Endothelial cell of umbilical vein (primary cell): ENCODE results near the gene SELENOF. TPM values are rescaled to one million over a fixed set of nuclear protein-coding genes. Genes with fewer than 3 reads are reported as not detected.

Experiments used
- BruUV-seq: library from RNA; stranded (reverse); fragments of 400-500 nt; replicated peaks from 2 replicates; lab custom pipeline; 2021; lab: Mats Ljungman, UMichigan
- CTCF ChIA-PET: fragments of 300-600, 350-600 bp; sonication (Branson Sonifier 250); formaldehyde crosslinking; loops from one replicate; lab custom pipeline; 2021; ENCODE audit warnings: antibody characterized with exemption, inconsistent platforms; lab: Charles Lee
- POLR2A ChIA-PET: fragments of 300-600, 350-600 bp; sonication (Branson Sonifier 250); formaldehyde crosslinking; loops from one replicate; lab custom pipeline; 2021; ENCODE audit warnings: antibody characterized with exemption, inconsistent platforms; lab: Charles Lee
- DNase-seq: peaks from one replicate; pipeline ENCODE4 v3.0.0-alpha.2; 2011; ENCODE audit warnings: low read depth, low spot score
- FAIRE-seq: peaks from 2 replicates; lab custom pipeline; 2011; peaks lifted over from hg19 to GRCh38; lab: Jason Lieb, UNC
- H2AFZ ChIP-seq: 2 replicates; pipeline ENCODE4 v1.6.0; 2012; ENCODE audit warnings: low read depth, low read length, control low read depth, inconsistent platforms
- H3K27ac ChIP-seq: 2 replicates; pipeline ENCODE4 v1.5.1; 2011; ENCODE audit warnings: low read depth, mild to moderate bottlenecking, control low read depth, low read length, moderate library complexity; ENCODE audit not compliant: insufficient read depth
- H3K27me3 ChIP-seq, 2 experiments: 2 replicates each; pipeline versions ENCODE4 v1.6.0 to v1.6.1; 2011; ENCODE audit warnings: low read length in 2 of 2, mixed read lengths in 1 of 2; ENCODE audit not compliant: control insufficient read depth in 2 of 2, insufficient read depth in 2 of 2
- H3K36me3 ChIP-seq, 2 experiments: 2 replicates in 1 of 2; 3 replicates in 1 of 2; pipeline ENCODE4 v1.5.1; 2011; ENCODE audit warnings: low read length in 2 of 2, mild to moderate bottlenecking in 1 of 2, moderate library complexity in 1 of 2; ENCODE audit not compliant: control insufficient read depth in 2 of 2, insufficient read depth in 2 of 2; ENCODE audit errors: extremely low read depth in 1 of 2
- H3K4me1 ChIP-seq: 3 replicates; pipeline ENCODE4 v1.5.1; 2011; ENCODE audit warnings: mild to moderate bottlenecking, low read length; ENCODE audit not compliant: control insufficient read depth, insufficient read depth; ENCODE audit errors: extremely low read depth
- H3K4me2 ChIP-seq: 2 replicates; pipeline ENCODE4 v1.6.1; 2011; ENCODE audit warnings: low read length, control low read depth, mixed read lengths; ENCODE audit not compliant: insufficient read depth
- H3K4me3 ChIP-seq, 3 experiments: fragments of 200-600 bp in 1 of 3; sonication (generic), shearing (Covaris generic) in 1 of 3; replicated peaks in 1 of 3; 2 replicates each; pipeline ENCODE4 v1.5.1; 2011 to 2016; ENCODE audit warnings: control low read depth in 3 of 3, low read length in 3 of 3, mild to moderate bottlenecking in 2 of 3, inconsistent platforms in 1 of 3, low read depth in 1 of 3, moderate library complexity in 1 of 3; ENCODE audit not compliant: insufficient read depth in 1 of 3
- H3K79me2 ChIP-seq: 2 replicates; pipeline ENCODE4 v1.6.0; 2012; ENCODE audit warnings: low read length, inconsistent platforms; ENCODE audit not compliant: control insufficient read depth, insufficient read depth
- H3K9ac ChIP-seq: replicated peaks from 2 replicates; pipeline ENCODE3; 2011; ENCODE audit warnings: low read length, control low read depth; ENCODE audit not compliant: insufficient read depth; ENCODE audit errors: extremely low read depth
- H3K9me1 ChIP-seq: replicated peaks from 3 replicates; pipeline ENCODE4 v1.6.0; 2011; ENCODE audit warnings: mild to moderate bottlenecking, low read length; ENCODE audit not compliant: control insufficient read depth, insufficient read depth; ENCODE audit errors: extremely low read depth
- H3K9me3 ChIP-seq: replicated peaks from 2 replicates; pipeline ENCODE4 v1.5.1; 2012; ENCODE audit warnings: low read length, inconsistent platforms; ENCODE audit not compliant: control insufficient read depth, insufficient read depth
- H4K20me1 ChIP-seq: replicated peaks from 2 replicates; pipeline ENCODE3; 2011; ENCODE audit warnings: mild to moderate bottlenecking, low read length; ENCODE audit not compliant: control insufficient read depth, insufficient read depth; ENCODE audit errors: extremely low read depth
- CTCF ChIP-seq, 2 donors: IDR thresholded peaks; 1 replicate in 1 of 2; 2 replicates in 1 of 2; pipeline ENCODE4 v1.5.1; 2011; ENCODE audit warnings: low read length in 2 of 2, mild to moderate bottlenecking in 2 of 2, moderate library complexity in 2 of 2, control low read depth in 1 of 2, inconsistent platforms in 1 of 2, low read depth in 1 of 2; ENCODE audit not compliant: insufficient read depth in 1 of 2; ENCODE audit errors: extremely low read depth in 1 of 2
- EZH2 ChIP-seq: IDR thresholded peaks from 2 replicates; pipeline ENCODE4 v1.6.1; 2012; ENCODE audit warnings: borderline replicate concordance, low read depth, mild to moderate bottlenecking, moderate library complexity, low read length, inconsistent platforms; ENCODE audit not compliant: severe bottlenecking
- FOS ChIP-seq: IDR thresholded peaks from 2 replicates; pipeline ENCODE4 v1.6.1; 2011; ENCODE audit warnings: mild to moderate bottlenecking, low read length, moderate library complexity, borderline replicate concordance; ENCODE audit not compliant: insufficient read depth
- GATA2 ChIP-seq: IDR thresholded peaks from 2 replicates; pipeline ENCODE4 v1.7.0; 2011; ENCODE audit warnings: low read depth, mild to moderate bottlenecking, moderate library complexity, mixed read lengths, low read length; ENCODE audit not compliant: insufficient read length, insufficient read depth
- JUN ChIP-seq: IDR thresholded peaks from 2 replicates; pipeline ENCODE4 v1.6.1; 2011; ENCODE audit warnings: borderline replicate concordance, low read depth; ENCODE audit not compliant: insufficient read length, insufficient read depth
- MAX ChIP-seq: IDR thresholded peaks from 2 replicates; pipeline ENCODE4 v1.6.1; 2011; ENCODE audit not compliant: insufficient read depth, insufficient read length
- MYC ChIP-seq: IDR thresholded peaks from one replicate; pipeline ENCODE4 v1.6.1; 2011; ENCODE audit warnings: mild to moderate bottlenecking, low read depth, low read length
- POLR2A ChIP-seq: IDR thresholded peaks from 2 replicates; pipeline ENCODE4 v1.6.1; 2012; ENCODE audit warnings: low read depth, mild to moderate bottlenecking, control low read depth, low read length
- POLR2AphosphoS5 ChIP-seq: IDR thresholded peaks from 2 replicates; pipeline ENCODE4 v1.6.1; 2012; ENCODE audit warnings: low read depth, mild to moderate bottlenecking, control low read depth, low read length, moderate library complexity; ENCODE audit not compliant: insufficient read depth
- dilution Hi-C: fragments of 300-500 bp; cut with MboI; formaldehyde crosslinking; loops from one replicate; pipeline ENCODE4 v1.15.0; 2019; ENCODE audit warnings: low sequenced_read_pairs; ENCODE audit not compliant: extremely low pct_ligation_motif_present
- intact Hi-C: fragments of 100-400 bp; cut with micrococcal nuclease; formaldehyde crosslinking; loops from one replicate; pipeline ENCODE4 v1.10.0; 2022
- polyA plus RNA-seq, 4 experiments: library from polyadenylated mRNA; depleted of rRNA in 3 of 4; stranded (reverse) in 3 of 4; unstranded in 1 of 4; fragments of >200 nt; gene quantifications; 2 replicates each; pipeline versions ENCODE4 v1.2.1 to v1.2.3, GENCODE V29; 2011 to 2012; ENCODE audit warnings: missing spikeins in 1 of 4
- total RNA-seq: library from RNA; stranded (reverse); gene quantifications from 2 replicates; pipeline ENCODE4 v1.2.3, GENCODE V29; 2021

SELENOF gene
- total and polyA plus RNA-seq, 2 donors (not counting 3 experiments of a cell fraction or from before 2014, with no cell fraction given), result 102 to 202 TPM

- peaks cover 0 to 7% of the 10 kb centered on the region in 2 experiments for H3K27me3 ChIP-seq
- no peaks in the 10 kb centered on the region for H3K36me3 ChIP-seq
- dilution Hi-C loops (no loop called here), intact Hi-C loops (no loop called here)
- TF ChIP-seq JUN (no peak), MYC (no peak), POLR2AphosphoS5 (no peak), CTCF (IDR thresholded peaks at IDR 0.05; ENCODE audit: extremely low read depth in 1 of 2, insufficient read depth in 1 of 2, low read depth in 1 of 2, low read length in 2 of 2) (no peak), EZH2 (no peak), GATA2 (no peak), FOS (no peak), POLR2A (no peak), MAX (no peak)
- H3K9ac ChIP-seq, result no peak overlapping the region
- ChIA-PET CTCF (interaction anchor here (1.3 kb wide), 1 partner anchor 11 kb away, joined by 4 read pairs; no protein-coding TSS in a partner anchor), POLR2A (no interaction called here)
- no peak overlapping the region for H3K27ac ChIP-seq
- DNase-seq (no peak), FAIRE-seq (no peak)
- H3K4me1 ChIP-seq, result no peaks in the 10 kb centered on the region
- no peaks in the 10 kb centered on the region for H4K20me1 ChIP-seq
- H3K4me3 ChIP-seq, result no peak overlapping the region
- H3K4me2 ChIP-seq, result no peak overlapping the region
- no TSS peak for BruUV-seq
- H3K79me2 ChIP-seq, result no peaks in the 10 kb centered on the region
- no peaks in the 10 kb centered on the region for H3K9me3 ChIP-seq
- no peak overlapping the region for H2AFZ ChIP-seq
- H3K9me1 ChIP-seq, result no peaks in the 10 kb centered on the region
Measured at GRCh38 chr1:86822459-86822858, 91.5 kb downstream of the SELENOF start.
